Hepatocyte (in vitro differentiated cells): ENCODE results near the gene KNDC1.

ENCODE experiments used
- CTCF ChIP-seq: fragments of 200-600 bp; sonication (generic); IDR thresholded peaks from 2 replicates; pipeline ENCODE4 v1.5.1; 2016; ENCODE audit warnings: antibody characterized with exemption, mild to moderate bottlenecking; ENCODE audit not compliant: poor library complexity
- EZH2 ChIP-seq: fragments of 200-600 bp; sonication (generic); IDR thresholded peaks from 2 replicates; pipeline ENCODE4 v1.6.1; 2016; ENCODE audit warnings: antibody characterized with exemption, mild to moderate bottlenecking, borderline replicate concordance
- EZH2phosphoT487 ChIP-seq: fragments of 200-600 bp; sonication (generic); IDR thresholded peaks from one replicate; pipeline ENCODE4 v1.6.1; 2018; ENCODE audit warnings: antibody characterized with exemption, mild to moderate bottlenecking, low read depth, moderate library complexity; ENCODE audit not compliant: unreplicated experiment, severe bottlenecking

- TF ChIP-seq CTCF = no peak
- TF ChIP-seq EZH2phosphoT487 = no peak
- no peak for TF ChIP-seq EZH2
Observed at GRCh38 chr10:133139551-133140065, 20.4 kb upstream of the KNDC1 start.
